Mesendoderm (in vitro differentiated cells): ENCODE measurements around the gene PBX1.

ENCODE experiments used
- DNase-seq: peaks from one replicate; pipeline ENCODE4 v3.0.0; 2013
- H2AK5ac ChIP-seq: 2 replicates; pipeline ENCODE4 v1.6.1; 2013; ENCODE audit warnings: low read length, inconsistent platforms
- H2BK120ac ChIP-seq: 2 replicates; pipeline ENCODE4 v1.6.1; 2013; ENCODE audit warnings: low read depth, mild to moderate bottlenecking, low read length, moderate library complexity, mixed read lengths
- H2BK15ac ChIP-seq: replicated peaks from 2 replicates; pipeline ENCODE4 v1.6.1; 2013; ENCODE audit warnings: low read depth, mild to moderate bottlenecking, moderate library complexity
- H2BK5ac ChIP-seq: 2 replicates; pipeline ENCODE4 v1.6.1; 2013; ENCODE audit warnings: low read length, inconsistent platforms
- H3K18ac ChIP-seq: 2 replicates; pipeline ENCODE4 v1.6.1; 2013; ENCODE audit warnings: mild to moderate bottlenecking, low read length, mixed read lengths
- H3K23ac ChIP-seq: one replicate; pipeline ENCODE4 v1.6.1; 2013; ENCODE audit warnings: low read length
- H3K27ac ChIP-seq: 2 replicates; pipeline ENCODE4 v1.5.1; 2013; ENCODE audit warnings: low read depth, mild to moderate bottlenecking, inconsistent platforms, low read length, moderate library complexity
- H3K27me3 ChIP-seq: 2 replicates; pipeline ENCODE4 v1.6.1; 2013; ENCODE audit warnings: low read length, control low read depth, mild to moderate bottlenecking, inconsistent platforms; ENCODE audit not compliant: insufficient read depth, poor library complexity
- H3K36me3 ChIP-seq: 2 replicates; pipeline ENCODE4 v1.6.1; 2013; ENCODE audit warnings: low read length, inconsistent platforms; ENCODE audit not compliant: control insufficient read depth, insufficient read depth
- H3K4ac ChIP-seq: one replicate; pipeline ENCODE4 v1.6.1; 2013; ENCODE audit warnings: low read depth, mild to moderate bottlenecking, low read length, moderate library complexity
- H3K4me1 ChIP-seq: 2 replicates; pipeline ENCODE4 v1.6.1; 2013; ENCODE audit warnings: low read depth, low read length, inconsistent platforms; ENCODE audit not compliant: control insufficient read depth
- H3K4me2 ChIP-seq: 2 replicates; pipeline ENCODE4 v1.6.1; 2013; ENCODE audit warnings: low read length
- H3K4me3 ChIP-seq: 2 replicates; pipeline ENCODE4 v1.5.1; 2013; ENCODE audit warnings: mild to moderate bottlenecking, low read length
- H3K56ac ChIP-seq: one replicate; pipeline ENCODE4 v1.6.1; 2013; ENCODE audit warnings: low read length
- H3K79me1 ChIP-seq: 2 replicates; pipeline ENCODE4 v1.6.1; 2013; ENCODE audit warnings: low read length, inconsistent platforms
- H3K79me2 ChIP-seq: 2 replicates; pipeline ENCODE4 v1.6.1; 2013; ENCODE audit warnings: mild to moderate bottlenecking, low read length; ENCODE audit not compliant: control insufficient read depth, insufficient read depth
- H3K9ac ChIP-seq: 2 replicates; pipeline ENCODE4 v1.6.1; 2013; ENCODE audit warnings: low read length, inconsistent platforms
- H4K5ac ChIP-seq: one replicate; pipeline ENCODE4 v1.6.1; 2013; ENCODE audit warnings: low read length
- H4K8ac ChIP-seq: one replicate; pipeline ENCODE4 v1.6.1; 2013; ENCODE audit warnings: low read depth, mild to moderate bottlenecking, control low read depth, low read length, moderate library complexity
- whole genome bisulfite sequencing: extraction: QIAGEN DNeasy Blood & Tissue Kit; methylation state at CpG from one replicate; pipeline ENCODE4 v1.1.7; 2013; ENCODE audit warnings: low lambda C conversion rate, missing lambda C conversion rate; ENCODE audit not compliant: insufficient coverage; ENCODE audit errors: extremely low coverage; 5-methylcytosine and 5-hydroxymethylcytosine counted together

Gene PBX1

DNA sequence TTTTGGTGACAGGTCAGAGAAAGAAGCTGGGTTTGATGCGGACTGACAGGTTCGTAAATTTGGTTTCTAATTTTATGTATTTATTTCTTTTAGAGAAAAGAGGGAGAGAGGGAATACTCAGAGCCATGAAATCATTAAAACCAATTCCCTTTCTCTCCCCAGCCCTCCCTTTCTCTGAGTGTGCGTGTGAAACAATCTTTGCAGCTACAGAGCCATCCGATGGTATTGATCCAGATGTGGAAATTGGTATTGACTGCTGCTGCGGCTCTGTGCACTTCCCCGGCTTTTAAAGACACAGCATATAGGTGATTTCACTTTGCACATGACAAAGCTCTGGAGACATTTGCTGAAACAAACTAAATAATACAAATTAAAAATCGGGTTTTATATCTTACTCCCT, 42.4 kb upstream of the PBX1 start:
- Histone ChIP-seq H2BK5ac (no peak overlapping the region), H3K4ac (no peak overlapping the region), H3K27ac (no peak overlapping the region), H3K23ac (no peak overlapping the region), H3K4me2 (no peak overlapping the region), H3K27me3 (no peaks in the 10 kb centered on the region), H4K8ac (no peak overlapping the region), H2BK120ac (no peak overlapping the region), H3K79me1 (no peaks in the 10 kb centered on the region), H3K9ac (no peak overlapping the region), H3K4me1 (no peaks in the 10 kb centered on the region), H2BK15ac (no peak overlapping the region), H3K56ac (no peak overlapping the region), H4K5ac (no peak overlapping the region), H3K36me3 (no peaks in the 10 kb centered on the region), H2AK5ac (no peak overlapping the region), H3K18ac (no peak overlapping the region), H3K4me3 (no peak overlapping the region), H3K79me2 (no peaks in the 10 kb centered on the region)
- WGBS: no CpG with 5 or more reads among the region's 7 CpGs
- DNase-seq: no peak

DNA sequence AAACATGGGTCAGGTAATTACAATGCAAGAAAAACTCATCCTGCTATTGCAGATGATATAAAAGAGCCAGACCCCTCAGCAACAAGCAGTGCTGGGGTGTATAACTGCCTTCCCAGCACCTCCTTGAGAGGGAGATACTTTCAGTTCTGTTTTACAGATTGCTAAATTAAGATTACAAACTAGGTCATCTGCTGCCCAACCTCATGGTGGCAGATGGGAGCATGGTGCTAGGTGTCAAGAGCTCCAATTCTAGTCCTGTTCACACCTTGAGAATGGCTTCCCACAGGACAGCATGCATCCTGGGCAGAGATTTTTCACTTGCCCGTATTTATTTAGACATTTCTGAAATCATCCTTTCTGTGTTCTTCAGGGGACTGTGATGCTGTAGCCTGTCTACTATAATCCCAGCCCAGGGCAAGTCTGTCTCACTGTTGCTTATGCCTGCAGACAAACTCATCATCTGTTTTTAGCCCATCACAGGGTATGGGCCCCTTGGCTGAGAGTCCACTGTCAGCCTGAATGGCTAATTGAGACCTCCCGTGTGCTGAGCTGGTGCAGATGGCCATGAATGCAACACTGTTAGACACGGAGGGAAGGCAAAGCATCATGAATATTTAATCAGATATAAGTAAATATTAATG, 40.2 kb upstream of the PBX1 start:
- H3K18ac ChIP-seq: no peak overlapping the region
- no peak overlapping the region for H3K27ac ChIP-seq
- no CpG with 5 or more reads among the region's 3 CpGs for WGBS
- no peaks in the 10 kb centered on the region for H3K36me3 ChIP-seq
- H4K5ac ChIP-seq: no peak overlapping the region
- no peak overlapping the region for H3K4ac ChIP-seq
- H3K56ac ChIP-seq: no peak overlapping the region
- H2BK120ac ChIP-seq: no peak overlapping the region
- no peak overlapping the region for H3K4me3 ChIP-seq
- no peak overlapping the region for H2BK5ac ChIP-seq
- H3K27me3 ChIP-seq: no peaks in the 10 kb centered on the region
- DNase-seq: peak; percentile 44
- no peak overlapping the region for H4K8ac ChIP-seq
- no peaks in the 10 kb centered on the region for H3K79me2 ChIP-seq
- H2BK15ac ChIP-seq: no peak overlapping the region
- no peak overlapping the region for H3K9ac ChIP-seq
- H3K23ac ChIP-seq: no peak overlapping the region
- H3K79me1 ChIP-seq: no peaks in the 10 kb centered on the region
- H3K4me1 ChIP-seq: no peaks in the 10 kb centered on the region
- H2AK5ac ChIP-seq: no peak overlapping the region
- no peak overlapping the region for H3K4me2 ChIP-seq

DNA sequence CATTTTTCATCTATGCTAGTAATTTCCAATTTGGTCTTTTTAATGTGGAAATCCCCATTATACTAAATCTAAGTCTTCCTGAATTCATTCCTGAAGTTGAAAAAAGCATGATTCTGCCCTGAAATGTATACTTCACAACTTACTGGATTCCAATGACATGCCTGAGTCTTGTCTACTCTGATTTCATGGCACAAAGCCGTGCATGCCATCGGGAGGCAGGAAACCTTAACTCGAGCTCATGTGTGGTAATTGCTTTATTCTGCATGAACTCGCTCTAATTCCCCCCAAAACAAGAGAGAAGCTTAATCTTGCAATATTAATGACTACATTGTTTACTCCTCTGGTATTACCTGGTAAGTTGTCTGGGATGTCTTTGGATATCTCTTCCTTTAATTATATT, 39.6 kb upstream of the PBX1 start:
- H4K5ac ChIP-seq: no peak overlapping the region

DNA sequence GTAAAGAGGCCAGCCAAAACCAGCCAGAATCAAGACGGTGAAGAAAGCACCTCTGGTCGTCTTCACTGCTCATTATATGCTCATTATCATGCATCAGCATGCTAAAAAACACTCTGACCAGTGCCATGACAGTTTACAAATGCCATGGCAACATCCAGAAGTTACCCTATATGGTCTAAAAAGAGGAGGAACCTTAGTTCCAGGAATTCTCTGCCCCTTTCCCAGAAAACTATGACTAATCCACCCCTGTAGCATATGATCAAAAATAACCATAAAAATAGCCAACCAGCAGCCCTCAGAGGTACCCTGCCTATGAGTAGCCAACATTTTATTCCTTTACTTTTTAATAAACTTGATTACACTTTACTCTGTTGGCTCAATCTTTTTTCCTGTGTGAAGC, 34.2 kb upstream of the PBX1 start:
- Histone ChIP-seq H3K4me3 (no peak overlapping the region), H3K4me1 (no peaks in the 10 kb centered on the region), H3K79me1 (no peaks in the 10 kb centered on the region), H2BK120ac (no peak overlapping the region), H3K27me3 (no peaks in the 10 kb centered on the region), H4K5ac (no peak overlapping the region), H3K9ac (no peak overlapping the region), H2BK5ac (no peak overlapping the region), H3K79me2 (no peaks in the 10 kb centered on the region), H3K18ac (no peak overlapping the region), H3K4me2 (no peak overlapping the region), H3K36me3 (no peaks in the 10 kb centered on the region), H3K56ac (no peak overlapping the region), H3K27ac (no peak overlapping the region), H3K23ac (no peak overlapping the region), H4K8ac (no peak overlapping the region), H2BK15ac (no peak overlapping the region), H2AK5ac (no peak overlapping the region), H3K4ac (no peak overlapping the region)
- no peak for DNase-seq
- WGBS: no CpG with 5 or more reads among the region's 2 CpGs

More for the DNA sequence above, 39.6 kb upstream of the PBX1 start:
- H3K18ac ChIP-seq: no peak overlapping the region
- H3K4ac ChIP-seq: no peak overlapping the region
- no peak overlapping the region for H2BK120ac ChIP-seq
- no peak overlapping the region for H2AK5ac ChIP-seq
- H3K27me3 ChIP-seq: no peaks in the 10 kb centered on the region
- no peaks in the 10 kb centered on the region for H3K79me2 ChIP-seq
- no peak overlapping the region for H2BK5ac ChIP-seq
- no peak overlapping the region for H3K9ac ChIP-seq
- no peaks in the 10 kb centered on the region for H3K79me1 ChIP-seq
- no CpG with 5 or more reads among the region's 4 CpGs for WGBS
- H3K23ac ChIP-seq: no peak overlapping the region
- H3K56ac ChIP-seq: no peak overlapping the region
- DNase-seq: no peak
- H2BK15ac ChIP-seq: no peak overlapping the region
- H3K27ac ChIP-seq: no peak overlapping the region
- no peaks in the 10 kb centered on the region for H3K4me1 ChIP-seq
- H3K4me3 ChIP-seq: no peak overlapping the region
- no peaks in the 10 kb centered on the region for H3K36me3 ChIP-seq
- H3K4me2 ChIP-seq: no peak overlapping the region
- H4K8ac ChIP-seq: no peak overlapping the region

DNA sequence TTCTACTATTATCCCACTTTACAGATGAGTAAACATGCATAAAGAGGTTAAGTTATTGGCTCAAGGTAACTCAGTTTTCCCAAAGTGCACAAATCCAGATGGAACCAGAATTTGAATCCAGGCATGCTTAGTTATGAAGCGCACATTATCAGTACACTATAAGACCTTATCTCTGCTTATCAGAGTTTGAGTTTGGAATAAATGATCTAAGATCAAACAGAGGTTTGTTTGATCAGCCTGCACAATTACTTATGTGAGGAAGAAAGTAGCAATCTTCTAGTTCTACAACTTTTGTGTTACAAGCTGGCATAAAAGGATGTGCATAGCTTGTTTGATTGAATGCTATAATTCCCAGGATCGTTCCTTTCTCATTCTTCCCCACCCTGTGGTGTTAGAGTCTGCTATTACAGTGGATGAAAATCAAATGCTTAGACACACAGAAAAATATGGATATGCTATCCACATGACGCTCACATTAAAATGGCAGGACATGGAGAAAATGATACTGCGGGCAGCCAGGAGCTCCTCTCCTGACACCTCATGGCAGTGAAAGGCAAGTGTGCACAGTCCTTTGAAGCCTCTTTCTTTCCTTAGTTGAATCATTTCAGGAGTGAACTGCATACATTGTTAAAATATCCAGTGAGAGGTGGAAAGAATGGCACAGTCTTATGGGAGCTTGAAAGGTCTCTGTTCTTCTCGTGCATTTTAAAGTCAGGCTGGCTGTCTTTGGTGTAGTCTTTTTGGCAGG, 23.9 kb upstream of the PBX1 start:
- Histone ChIP-seq H3K4me2 (no peak overlapping the region), H3K4me1 (no peaks in the 10 kb centered on the region), H3K9ac (no peak overlapping the region), H3K56ac (no peak overlapping the region), H4K8ac (no peak overlapping the region), H3K79me2 (no peaks in the 10 kb centered on the region), H3K79me1 (no peaks in the 10 kb centered on the region), H2BK5ac (no peak overlapping the region), H3K23ac (no peak overlapping the region), H3K18ac (no peak overlapping the region), H3K36me3 (no peaks in the 10 kb centered on the region), H3K27ac (no peak overlapping the region), H2AK5ac (no peak overlapping the region), H3K27me3 (no peaks in the 10 kb centered on the region), H4K5ac (no peak overlapping the region), H2BK15ac (no peak overlapping the region), H2BK120ac (no peak overlapping the region), H3K4me3 (no peak overlapping the region), H3K4ac (no peak overlapping the region)
- no CpG with 5 or more reads among the region's 5 CpGs for WGBS
- DNase-seq: no peak
